Activated CD4-positive, alpha-beta T cell treated with anti-CD3 and anti-CD28 coated beads, Interleukin-2, amount 50 U/mL, for 16 hours (primary cell): ENCODE results near the gene CYP2W1.
A peak's percentile ranks its signal among the peaks of the same experiment; 100 is the strongest.

Experiments
- DNase-seq: peaks from one replicate; pipeline ENCODE4 v3.0.0-alpha.2; 2020

CYP2W1 gene

GRCh38 chr7:966291-967069 lies 16.5 kb upstream of the CYP2W1 start:
- DNase-seq: no peak

GRCh38 chr7:967361-968082 lies 15.5 kb upstream of the CYP2W1 start:
- no peak for DNase-seq

GRCh38 chr7:968205-969105 lies 14.5 kb upstream of the CYP2W1 start:
- DNase-seq: no peak

GRCh38 chr7:969403-969802 lies 13.6 kb upstream of the CYP2W1 start:
- no peak for DNase-seq

GRCh38 chr7:970744-971143 lies 12.2 kb upstream of the CYP2W1 start:
- no peak for DNase-seq

GRCh38 chr7:972110-972509 lies 10.9 kb upstream of the CYP2W1 start:
- no peak for DNase-seq

- no peak for DNase-seq
Measured at GRCh38 chr7:972676-973309, 10.2 kb upstream of the CYP2W1 start.

GRCh38 chr7:973312-973711 lies 9.7 kb upstream of the CYP2W1 start:
- DNase-seq: no peak

- DNase-seq: no peak
Measured at GRCh38 chr7:974172-974571, 8.8 kb upstream of the CYP2W1 start.

- peak; percentile 93 for DNase-seq
Measured at GRCh38 chr7:974820-975681, 7.9 kb upstream of the CYP2W1 start, which contains the start of gene COX19. TSS of gene COX19 (minus strand) at chr7:975549. CDS start at chr7:975509, 40 bp downstream.

GRCh38 chr7:975702-976473 lies 7.1 kb upstream of the CYP2W1 start:
- no peak for DNase-seq

- no peak for DNase-seq
Measured at GRCh38 chr7:976901-977325, 6.1 kb upstream of the CYP2W1 start.

- no peak for DNase-seq
Measured at GRCh38 chr7:977326-978048, 5.5 kb upstream of the CYP2W1 start.

GRCh38 chr7:978049-978346 lies 5.0 kb upstream of the CYP2W1 start:
- no peak for DNase-seq

GRCh38 chr7:978416-979091 lies 4.4 kb upstream of the CYP2W1 start:
- no peak for DNase-seq

- no peak for DNase-seq
Measured at GRCh38 chr7:979151-979550, 3.8 kb upstream of the CYP2W1 start.

GRCh38 chr7:979886-980571 lies 3.0 kb upstream of the CYP2W1 start:
- no peak for DNase-seq

GRCh38 chr7:981793-982510 lies 1.0 kb upstream of the CYP2W1 start:
- no peak for DNase-seq
